Measurements from ENCODE around the gene SGK1.

DNA sequence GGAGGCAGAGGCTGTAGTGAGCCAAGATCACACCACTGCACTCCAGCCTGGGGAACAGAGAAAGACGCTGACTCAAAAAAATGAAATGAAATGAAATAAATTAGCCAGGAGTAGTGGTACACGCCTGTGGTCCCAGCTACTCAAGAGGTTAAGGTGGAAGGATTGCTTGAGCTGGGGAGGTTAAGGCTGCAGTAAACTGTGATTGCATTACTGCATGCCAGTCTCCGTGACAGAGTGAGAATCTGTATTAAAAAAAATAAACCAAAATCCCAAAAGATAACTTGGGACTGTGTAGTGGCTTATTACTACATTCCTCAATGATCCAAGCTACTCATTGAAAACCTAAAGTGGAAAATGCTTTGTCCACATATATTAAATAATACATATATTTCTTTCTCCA lies 87.0 kb downstream of the SGK1 start:
- TF ChIP-seq CTCF (IDR thresholded peaks at IDR 0.05): no peak
- no peak for TF ChIP-seq POLR2A (IDR thresholded peaks at IDR 0.05)
- no peak for TF ChIP-seq EP300 (IDR thresholded peaks at IDR 0.05; ENCODE audit: low read depth)
- no peak for TF ChIP-seq POLR2AphosphoS5 (IDR thresholded peaks at IDR 0.05)
